Stimulated activated CD4-positive, alpha-beta T cell treated with anti-CD3 and anti-CD28 coated beads, Interleukin-4, amount 100 ng/mL, for 48 hours (primary cell): ENCODE data around the gene PPP3CB.
A peak's percentile ranks its signal among the peaks of the same experiment; 100 is the strongest.
"Not testable (repeated sequence)": the region's sequence is repeated elsewhere in the genome, so short reads cannot be mapped to it uniquely, and the experiment has no call there.

Experiments
- DNase-seq, 2 donors: peaks; one replicate each; pipeline ENCODE4 v3.0.0-alpha.2; 2020; ENCODE audit warnings: low read depth in 2 of 2

Gene PPP3CB

DNA sequence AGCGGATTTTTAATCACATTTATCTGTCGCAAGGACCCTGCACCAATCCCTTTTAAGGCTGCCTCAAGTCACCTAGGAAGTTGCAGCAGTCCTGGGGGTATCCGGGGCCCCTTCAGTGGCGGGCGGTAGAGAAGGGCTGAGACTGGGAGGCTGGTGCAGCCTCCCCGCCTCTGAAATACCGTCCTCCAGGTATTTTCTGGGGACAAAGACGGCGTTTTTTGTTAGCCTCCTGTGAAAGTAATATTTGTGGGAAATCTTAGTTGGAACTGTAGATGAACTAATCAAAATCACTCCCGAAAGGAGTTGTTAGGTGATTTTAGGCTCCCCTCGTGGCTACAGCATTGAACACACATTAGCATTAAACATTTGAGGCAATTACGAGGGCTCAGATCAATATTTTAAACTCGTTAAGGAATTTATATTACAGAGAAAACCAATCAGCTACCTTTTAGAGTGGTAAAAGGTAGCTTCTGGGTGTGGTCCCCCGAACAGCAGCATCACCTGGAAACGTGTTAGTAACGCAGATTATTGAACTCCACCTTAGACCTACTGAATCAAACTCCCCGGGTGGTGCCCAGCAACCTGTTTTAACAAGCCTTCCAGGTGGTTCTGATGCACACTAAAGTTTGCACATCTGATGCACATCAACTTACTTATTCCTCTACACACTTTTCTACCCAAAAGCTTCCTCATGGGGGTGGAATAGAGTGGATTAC lies 81.4 kb downstream of the PPP3CB start:
- DNase-seq: no peak

- peak; percentile 94 to 95 for DNase-seq
Observed at GRCh38 chr10:73413528-73414229, 82.1 kb downstream of the PPP3CB start, which contains the start of gene ANXA7. TSS of gene ANXA7 (minus strand) at chr10:73414058. CDS start at chr10:73400856, 13,202 bp downstream.

- DNase-seq: peak; percentile 26 to 32
Observed at GRCh38 chr10:73413108-73413527, 82.7 kb downstream of the PPP3CB start.

DNA sequence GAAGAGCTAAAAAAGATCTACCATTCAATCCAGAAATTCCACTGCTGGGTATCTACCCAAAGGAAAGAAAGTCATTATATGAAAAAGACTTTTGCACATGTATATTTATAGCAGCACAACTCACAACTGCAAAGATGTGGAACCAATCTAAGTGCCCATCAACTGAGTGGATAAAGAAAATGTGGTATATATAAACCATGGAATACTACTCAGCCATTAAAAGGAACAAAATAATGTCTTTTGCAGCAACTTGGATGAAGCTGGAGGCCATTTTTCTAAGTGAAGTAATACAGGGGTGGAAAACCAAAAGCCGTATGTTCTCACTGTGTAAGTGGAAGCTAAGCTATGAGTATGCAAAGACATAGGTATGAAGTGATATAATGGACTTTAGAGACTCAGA lies 84.9 kb downstream of the PPP3CB start:
- DNase-seq: no peak

DNA sequence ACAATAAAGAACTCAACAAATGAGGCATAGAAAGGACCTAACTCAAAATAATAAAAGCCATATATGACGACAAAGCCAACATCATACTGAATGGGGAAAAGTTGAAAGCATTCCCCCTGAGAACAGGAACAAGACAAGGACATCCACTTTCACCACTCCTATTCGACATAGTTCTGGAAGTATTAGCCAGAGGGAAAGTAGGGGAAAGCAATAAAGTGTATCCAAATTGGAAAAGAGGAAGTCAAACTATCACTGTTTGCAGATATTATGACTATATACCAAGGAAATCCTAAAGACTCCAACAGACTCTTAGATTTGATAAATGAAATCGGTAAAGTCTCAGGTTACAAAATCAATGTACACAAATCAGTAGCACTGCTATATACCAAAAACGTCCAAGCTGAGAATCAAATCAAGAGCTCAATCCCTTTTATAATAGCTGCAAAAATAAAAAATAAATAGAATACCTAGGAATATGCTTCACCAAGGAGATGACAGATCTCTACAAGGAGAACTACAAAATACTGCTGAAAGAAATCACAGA lies 86.8 kb downstream of the PPP3CB start:
- no peak for DNase-seq

- DNase-seq: no peak
Observed at GRCh38 chr10:73408061-73408460, 87.8 kb downstream of the PPP3CB start.

- no peak for DNase-seq
Observed at GRCh38 chr10:73407495-73407894, 88.3 kb downstream of the PPP3CB start.

DNA sequence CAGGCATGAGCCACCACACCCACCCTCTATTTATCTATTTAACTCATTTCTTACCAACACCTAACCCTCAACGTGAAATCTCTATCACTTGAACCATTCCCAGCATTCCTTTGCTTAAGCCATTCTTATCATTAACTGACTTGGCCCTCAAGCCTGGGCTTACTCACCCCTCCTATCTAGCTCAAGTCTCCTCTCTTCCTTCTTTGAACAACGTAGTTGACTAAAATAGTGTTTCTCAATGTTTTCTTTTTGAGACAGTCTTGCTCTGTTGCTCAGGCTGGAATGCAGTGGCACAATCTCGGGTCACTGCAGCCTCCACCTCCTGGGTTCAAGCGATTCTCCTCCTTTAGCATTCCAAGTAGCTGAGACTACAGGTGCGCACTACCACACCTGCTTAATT lies 89.0 kb downstream of the PPP3CB start:
- no peak for DNase-seq

- DNase-seq: no peak
Observed at GRCh38 chr10:73405556-73405955, 90.3 kb downstream of the PPP3CB start.

DNA sequence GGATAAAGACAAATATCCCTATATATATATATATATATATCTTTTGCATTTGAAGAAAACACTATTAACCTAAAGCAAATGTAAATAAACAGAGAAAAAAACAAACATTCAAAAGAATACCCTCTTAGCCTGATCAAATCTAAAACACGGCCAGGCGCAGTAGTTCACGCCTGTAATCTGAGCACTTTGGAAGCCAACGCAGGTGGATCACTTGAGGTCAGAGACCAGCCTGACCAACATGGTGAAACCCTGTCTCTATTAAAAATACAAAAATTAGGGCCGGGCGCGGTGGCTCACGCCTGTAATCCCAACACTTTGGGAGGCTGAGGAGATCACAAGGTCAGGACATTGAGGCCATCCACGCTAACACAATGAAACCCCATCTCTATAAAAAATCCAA lies 91.1 kb downstream of the PPP3CB start:
- no peak for DNase-seq

DNA sequence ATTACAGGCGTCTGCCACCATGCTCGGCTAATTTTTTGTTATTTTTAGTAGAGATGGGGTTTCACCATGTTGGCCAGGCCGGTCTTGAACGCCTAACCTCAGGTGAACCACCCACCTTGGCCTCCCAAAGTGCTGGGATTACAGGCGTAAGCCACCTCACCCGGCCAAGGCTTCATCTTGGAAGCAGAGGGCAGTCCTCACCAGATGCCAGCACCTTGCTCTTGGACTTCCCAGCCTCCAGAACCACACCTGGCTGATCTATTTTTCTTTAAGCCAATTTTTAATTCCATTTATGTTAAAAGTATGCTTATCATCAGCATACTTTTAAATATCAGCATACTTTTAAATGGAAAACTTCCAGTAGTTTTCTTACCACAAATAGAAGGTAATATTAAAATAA lies 94.2 kb downstream of the PPP3CB start:
- no peak for DNase-seq

GRCh38 chr10:73399063-73399462 lies 96.8 kb downstream of the PPP3CB start:
- no peak for DNase-seq

DNA sequence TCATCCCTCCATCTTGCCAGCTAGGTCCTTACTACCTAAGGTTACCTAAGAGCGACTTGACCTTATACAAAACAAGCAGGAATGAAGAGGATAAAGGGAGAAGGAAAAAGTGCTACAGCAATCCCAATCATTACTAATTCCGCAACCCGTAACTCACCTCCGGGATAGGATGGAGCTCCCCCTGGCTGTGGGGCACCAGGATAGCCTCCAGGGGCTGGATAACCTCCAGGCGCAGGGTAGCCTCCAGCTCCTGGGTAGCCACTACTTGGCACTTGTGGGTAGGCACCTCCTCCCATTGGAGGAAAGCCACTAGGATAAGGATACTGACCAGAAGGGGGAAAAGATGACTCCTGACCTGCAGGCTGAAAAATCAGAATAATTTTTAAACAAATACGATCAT lies 97.8 kb downstream of the PPP3CB start:
- no peak for DNase-seq

GRCh38 chr10:73394325-73394724 lies 101.5 kb downstream of the PPP3CB start:
- DNase-seq: not testable (repeated sequence)

DNA sequence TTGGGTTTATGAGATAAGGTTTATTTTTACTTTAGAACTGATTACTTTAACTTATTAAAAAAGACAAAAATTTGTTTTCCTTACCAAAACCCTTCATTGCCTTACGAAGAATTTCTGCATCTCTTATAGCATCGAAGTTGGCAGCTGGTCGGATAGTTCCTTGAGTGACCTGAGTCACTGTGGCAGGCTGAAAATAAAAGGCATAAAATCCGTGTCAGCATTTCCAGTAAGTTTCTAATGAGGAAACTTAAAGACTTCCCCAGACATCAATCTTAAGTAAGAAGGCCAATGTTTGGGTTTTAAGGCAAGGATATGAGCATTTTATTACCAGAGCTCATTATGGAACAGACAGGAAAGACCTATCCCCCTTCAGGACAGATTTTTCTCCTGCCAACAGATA lies 107.6 kb downstream of the PPP3CB start:
- no peak for DNase-seq

- DNase-seq: no peak
Observed at GRCh38 chr10:73386583-73386982, 109.2 kb downstream of the PPP3CB start.
